ENCODE data around the gene SMAD3. TPM values are rescaled to one million over a fixed set of nuclear protein-coding genes. Genes with fewer than 3 reads are reported as not detected.

Gene SMAD3
- total RNA-seq, 6 experiments from 2014 or later = 9.2 to 34.0 (median 14.4) TPM

GRCh38 chr15:67143646-67144045 lies 78.2 kb downstream of the SMAD3 start:
- Histone ChIP-seq H3K27ac (no peak overlapping the region), H3K4me1 (peaks cover 0 to 43% (median 15%) of the 10 kb centered on the region in 4 donors), H3K27me3 (no peaks in the 10 kb centered on the region), H3K4me3 (no peak overlapping the region), H3K36me3 (no peaks in the 10 kb centered on the region), H3K9me3 (no peaks in the 10 kb centered on the region)
- 98% methylated on average over 6 of the region's 6 CpGs for WGBS (ENCODE audit: insufficient coverage, low coverage, low lambda C conversion rate, missing lambda C conversion rate)
- intact Hi-C loops (cut with DNase I) = no loop called here
- no peak for DNase-seq
- no peak for ATAC-seq
- TF ChIP-seq POLR2A (IDR thresholded peaks at IDR 0.05) = no peak
- no peak for TF ChIP-seq CTCF (IDR thresholded peaks at IDR 0.05)

GRCh38 chr15:67144609-67145311 lies 79.4 kb downstream of the SMAD3 start:
- Histone ChIP-seq H3K4me1 (peaks cover 0 to 44% (median 20%) of the 10 kb centered on the region in 4 donors), H3K27me3 (no peaks in the 10 kb centered on the region), H3K27ac (no peak overlapping the region), H3K4me3 (no peak overlapping the region), H3K36me3 (no peaks in the 10 kb centered on the region), H3K9me3 (no peaks in the 10 kb centered on the region)
- DNase-seq = no peak
- 55% methylated on average over 2 of the region's 7 CpGs for WGBS (ENCODE audit: insufficient coverage, low coverage, low lambda C conversion rate, missing lambda C conversion rate)
- intact Hi-C loops (cut with DNase I) = no loop called here
- no peak for ATAC-seq
- TF ChIP-seq POLR2A (IDR thresholded peaks at IDR 0.05) = no peak
- TF ChIP-seq CTCF (IDR thresholded peaks at IDR 0.05) = no peak

GRCh38 chr15:67145312-67145610 lies 79.9 kb downstream of the SMAD3 start:
- intact Hi-C loops (cut with DNase I) = no loop called here

GRCh38 chr15:67145710-67146109 lies 80.3 kb downstream of the SMAD3 start:
- peaks cover 0 to 52% (median 27%) of the 10 kb centered on the region in 4 donors for H3K4me1 ChIP-seq
- TF ChIP-seq CTCF (IDR thresholded peaks at IDR 0.05) = no peak
- no peak for TF ChIP-seq POLR2A (IDR thresholded peaks at IDR 0.05)
- no peak overlapping the region for H3K4me3 ChIP-seq
- no peaks in the 10 kb centered on the region for H3K9me3 ChIP-seq
- intact Hi-C loops (cut with DNase I) = no loop called here
- H3K27me3 ChIP-seq = no peaks in the 10 kb centered on the region
- WGBS (ENCODE audit: insufficient coverage, low coverage, low lambda C conversion rate, missing lambda C conversion rate) = 85% methylated on average over 4 of the region's 4 CpGs
- ATAC-seq = no peak
- H3K36me3 ChIP-seq = no peaks in the 10 kb centered on the region
- no peak for DNase-seq
- no peak overlapping the region for H3K27ac ChIP-seq

More at GRCh38 chr15:67145312-67145610, 79.9 kb downstream of the SMAD3 start:
- Histone ChIP-seq H3K9me3 (no peaks in the 10 kb centered on the region), H3K27me3 (no peaks in the 10 kb centered on the region), H3K4me3 (no peak overlapping the region), H3K4me1 (peaks cover 0 to 47% (median 24%) of the 10 kb centered on the region in 4 donors), H3K27ac (no peak overlapping the region), H3K36me3 (no peaks in the 10 kb centered on the region)
- no peak for TF ChIP-seq CTCF (IDR thresholded peaks at IDR 0.05)
- TF ChIP-seq POLR2A (IDR thresholded peaks at IDR 0.05) = no peak
- no peak for DNase-seq
- no peak for ATAC-seq
- WGBS (ENCODE audit: insufficient coverage, low coverage, low lambda C conversion rate, missing lambda C conversion rate) = 74% methylated on average over 4 of the region's 4 CpGs
